Measurements from ENCODE around the gene NIT1.
A peak's percentile ranks its signal among the peaks of the same experiment; 100 is the strongest.

Gene NIT1

DNA sequence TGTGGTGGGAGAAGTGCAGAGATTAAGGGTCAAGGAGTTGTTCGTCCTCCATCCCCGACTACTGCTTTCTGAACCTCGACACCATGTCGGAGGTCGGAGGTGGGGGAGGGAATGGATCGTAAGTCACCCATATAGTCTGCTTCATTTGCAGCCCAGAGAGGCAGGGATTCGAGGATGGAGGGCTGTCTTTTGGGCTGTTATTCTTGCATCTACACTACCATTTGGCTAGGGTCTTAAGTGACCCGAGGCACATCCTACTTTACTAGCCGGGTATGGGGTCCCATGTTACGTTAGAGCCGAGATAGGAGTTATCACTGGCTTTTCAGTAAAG is 42.0 kb downstream of the NIT1 start:
- TF ChIP-seq, protein P1, sequence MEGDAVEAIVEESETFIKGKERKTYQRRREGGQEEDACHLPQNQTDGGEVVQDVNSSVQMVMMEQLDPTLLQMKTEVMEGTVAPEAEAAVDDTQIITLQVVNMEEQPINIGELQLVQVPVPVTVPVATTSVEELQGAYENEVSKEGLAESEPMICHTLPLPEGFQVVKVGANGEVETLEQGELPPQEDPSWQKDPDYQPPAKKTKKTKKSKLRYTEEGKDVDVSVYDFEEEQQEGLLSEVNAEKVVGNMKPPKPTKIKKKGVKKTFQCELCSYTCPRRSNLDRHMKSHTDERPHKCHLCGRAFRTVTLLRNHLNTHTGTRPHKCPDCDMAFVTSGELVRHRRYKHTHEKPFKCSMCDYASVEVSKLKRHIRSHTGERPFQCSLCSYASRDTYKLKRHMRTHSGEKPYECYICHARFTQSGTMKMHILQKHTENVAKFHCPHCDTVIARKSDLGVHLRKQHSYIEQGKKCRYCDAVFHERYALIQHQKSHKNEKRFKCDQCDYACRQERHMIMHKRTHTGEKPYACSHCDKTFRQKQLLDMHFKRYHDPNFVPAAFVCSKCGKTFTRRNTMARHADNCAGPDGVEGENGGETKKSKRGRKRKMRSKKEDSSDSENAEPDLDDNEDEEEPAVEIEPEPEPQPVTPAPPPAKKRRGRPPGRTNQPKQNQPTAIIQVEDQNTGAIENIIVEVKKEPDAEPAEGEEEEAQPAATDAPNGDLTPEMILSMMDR (conservative IDR thresholded peaks at IDR 0.05): no peak
- TF ChIP-seq ZFX (IDR thresholded peaks at IDR 0.05): no peak
- peak overlapping the region; percentile 92 for H3K27ac ChIP-seq

DNA sequence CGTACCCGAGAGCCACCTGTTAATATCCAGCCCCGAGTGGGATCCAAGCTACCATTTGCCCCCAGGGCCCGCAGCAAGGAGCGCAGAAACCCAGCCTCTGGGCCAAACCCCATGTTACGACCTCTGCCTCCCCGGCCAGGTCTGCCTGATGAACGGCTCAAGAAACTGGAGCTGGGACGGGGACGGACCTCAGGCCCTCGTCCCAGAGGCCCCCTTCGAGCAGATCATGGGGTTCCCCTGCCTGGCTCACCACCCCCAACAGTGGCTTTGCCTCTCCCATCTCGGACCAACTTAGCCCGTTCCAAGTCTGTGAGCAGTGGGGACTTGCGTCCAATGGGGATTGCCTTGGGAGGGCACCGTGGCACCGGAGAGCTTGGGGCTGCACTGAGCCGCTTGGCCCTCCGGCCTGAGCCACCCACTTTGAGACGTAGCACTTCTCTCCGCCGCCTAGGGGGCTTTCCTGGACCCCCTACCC is 42.8 kb downstream of the NIT1 start:
- no peak overlapping the region for H3K27ac ChIP-seq
- TF ChIP-seq, protein P1 (conservative IDR thresholded peaks at IDR 0.05): no peak
- TF ChIP-seq ZFX (IDR thresholded peaks at IDR 0.05): no peak

DNA sequence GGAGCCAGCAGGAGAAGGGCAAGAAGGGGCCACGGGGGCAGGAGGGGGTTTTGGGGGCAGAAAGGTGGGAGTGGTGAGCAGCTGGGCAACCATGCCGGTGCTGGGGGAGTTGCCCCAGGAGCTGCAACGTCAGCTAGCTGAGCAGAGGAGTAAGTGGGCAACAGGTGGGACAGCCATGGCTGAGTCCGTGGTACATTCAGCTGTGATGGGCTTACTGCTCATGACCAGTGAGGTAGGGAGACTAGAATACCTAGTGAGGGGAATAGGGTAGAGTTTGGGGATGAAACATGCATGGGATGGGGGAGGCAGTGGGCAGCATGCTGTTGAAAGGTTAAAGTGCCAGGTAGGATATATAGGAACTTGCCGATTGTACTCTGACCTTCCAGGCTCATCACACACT is 43.7 kb downstream of the NIT1 start:
- no peak overlapping the region for H3K27ac ChIP-seq
- no peak for TF ChIP-seq ZFX (IDR thresholded peaks at IDR 0.05)
- TF ChIP-seq, protein P1 (conservative IDR thresholded peaks at IDR 0.05): no peak

DNA sequence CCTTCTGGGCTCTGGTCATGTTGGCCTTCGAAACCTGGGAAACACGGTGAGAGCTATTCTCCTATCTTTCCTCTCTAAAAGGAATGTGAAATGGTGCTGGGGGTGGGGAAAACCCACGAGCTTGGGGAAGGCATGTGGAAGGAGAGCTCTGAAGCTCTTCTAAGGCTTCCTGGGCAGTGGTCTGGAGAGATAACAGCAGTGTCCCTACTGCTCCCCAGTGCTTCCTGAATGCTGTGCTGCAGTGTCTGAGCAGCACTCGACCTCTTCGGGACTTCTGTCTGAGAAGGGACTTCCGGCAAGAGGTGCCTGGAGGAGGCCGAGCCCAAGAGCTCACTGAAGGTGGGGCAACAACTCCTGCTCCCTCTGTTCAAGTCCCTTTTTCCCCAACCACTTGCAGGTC is 44.1 kb downstream of the NIT1 start:
- TF ChIP-seq ZFX (IDR thresholded peaks at IDR 0.05): no peak
- TF ChIP-seq, protein P1 (conservative IDR thresholded peaks at IDR 0.05): no peak
- no peak overlapping the region for H3K27ac ChIP-seq

DNA sequence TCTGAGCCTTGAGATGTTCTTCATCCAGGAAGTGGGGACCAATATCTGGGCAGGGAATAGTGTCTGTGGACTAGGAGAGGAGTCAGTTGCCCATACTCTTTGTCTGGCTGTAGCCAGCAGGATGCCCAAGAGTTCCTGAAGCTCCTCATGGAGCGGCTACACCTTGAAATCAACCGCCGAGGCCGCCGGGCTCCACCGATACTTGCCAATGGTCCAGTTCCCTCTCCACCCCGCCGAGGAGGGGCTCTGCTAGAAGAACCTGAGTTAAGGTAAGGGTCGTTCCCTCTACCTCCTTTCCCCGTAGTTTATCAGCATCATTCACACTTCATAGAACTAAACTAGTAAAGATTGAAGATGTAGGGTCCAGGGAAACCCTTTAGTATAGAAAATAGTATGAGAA is 44.9 kb downstream of the NIT1 start:
- H3K27ac ChIP-seq: no peak overlapping the region
- TF ChIP-seq, protein P1 (conservative IDR thresholded peaks at IDR 0.05): no peak
- TF ChIP-seq ZFX (IDR thresholded peaks at IDR 0.05): no peak

DNA sequence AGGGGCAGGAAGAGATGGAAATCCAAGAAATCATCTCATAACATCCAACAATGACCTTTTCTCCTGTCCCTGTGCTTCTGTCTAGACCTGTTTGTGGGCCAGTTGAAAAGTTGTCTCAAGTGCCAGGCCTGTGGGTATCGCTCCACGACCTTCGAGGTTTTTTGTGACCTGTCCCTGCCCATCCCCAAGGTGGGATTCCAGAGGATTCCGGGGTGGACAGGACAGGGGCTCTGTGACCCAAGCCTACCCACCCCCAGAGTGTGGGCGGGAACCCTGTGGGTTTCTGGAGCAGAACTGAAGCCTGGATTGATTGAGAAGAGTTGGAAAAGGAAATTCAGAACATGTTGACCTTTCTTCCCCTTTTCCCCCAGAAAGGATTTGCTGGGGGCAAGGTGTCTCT is 45.9 kb downstream of the NIT1 start:
- H3K27ac ChIP-seq: no peak overlapping the region
- no peak for TF ChIP-seq ZFX (IDR thresholded peaks at IDR 0.05)
- TF ChIP-seq, protein P1 (conservative IDR thresholded peaks at IDR 0.05): no peak

DNA sequence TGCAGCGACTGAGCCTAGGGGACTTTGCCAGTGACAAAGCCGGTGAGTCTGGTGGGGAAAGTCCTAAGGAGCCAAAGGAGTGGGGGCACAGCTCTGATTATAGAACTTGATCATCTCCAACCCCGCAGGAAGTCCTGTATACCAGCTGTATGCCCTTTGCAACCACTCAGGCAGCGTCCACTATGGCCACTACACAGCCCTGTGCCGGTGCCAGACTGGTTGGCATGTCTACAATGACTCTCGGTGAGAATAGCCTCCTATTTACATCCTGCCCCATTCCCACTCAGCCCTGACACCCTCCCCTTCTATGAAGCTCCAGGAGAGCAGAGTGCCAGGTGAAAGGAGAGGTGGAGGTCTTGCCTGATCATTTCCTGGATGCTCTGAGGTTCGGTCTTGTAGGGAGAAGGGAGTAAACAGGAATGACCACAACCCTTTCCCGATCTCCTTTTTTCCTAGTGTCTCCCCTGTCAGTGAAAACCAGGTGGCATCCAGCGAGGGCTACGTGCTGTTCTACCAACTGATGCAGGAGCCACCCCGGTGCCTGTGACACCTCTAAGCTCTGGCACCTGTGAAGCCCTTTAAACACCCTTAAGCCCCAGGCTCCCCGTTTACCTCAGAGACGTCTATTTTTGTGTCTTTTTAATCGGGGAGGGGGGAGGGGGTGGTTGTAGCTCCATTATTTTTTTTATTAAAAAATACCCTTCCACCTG is 47.2 kb downstream of the NIT1 start:
- TF ChIP-seq ZFX (IDR thresholded peaks at IDR 0.05): no peak
- TF ChIP-seq, protein P1 (conservative IDR thresholded peaks at IDR 0.05): no peak
- H3K27ac ChIP-seq: peak overlapping the region; percentile 72

All from C4-2B (cell line).